Measurements from ENCODE around the gene CLSTN2.
A peak's percentile ranks its signal among the peaks of the same experiment; 100 is the strongest.

Gene CLSTN2

GRCh38 chr3:140246578-140246977 is 311.6 kb downstream of the CLSTN2 start:
- DNase-seq = no peak

GRCh38 chr3:140247775-140248174 is 312.8 kb downstream of the CLSTN2 start:
- DNase-seq = no peak

DNA sequence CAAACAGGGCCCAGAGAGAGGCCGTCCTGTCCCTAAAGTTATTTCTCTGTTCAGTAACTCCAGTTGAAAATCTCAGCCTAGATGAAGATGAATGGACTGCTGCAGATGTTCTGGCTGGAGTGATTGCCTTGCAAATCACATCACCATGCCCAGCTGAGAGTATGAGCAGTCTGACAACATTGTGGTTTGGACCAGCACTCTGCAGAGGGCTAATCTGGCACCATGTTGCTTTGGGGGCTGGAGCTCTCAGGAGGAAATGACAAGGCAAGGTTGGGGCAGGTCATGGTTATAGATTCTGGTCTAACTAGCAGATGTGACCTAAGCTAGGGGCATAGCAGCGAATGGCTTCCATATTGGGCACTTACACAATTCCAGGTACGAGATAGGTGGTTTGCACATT is 314.2 kb downstream of the CLSTN2 start:
- DNase-seq = no peak

GRCh38 chr3:140250010-140250855 is 315.2 kb downstream of the CLSTN2 start:
- no peak for DNase-seq

DNA sequence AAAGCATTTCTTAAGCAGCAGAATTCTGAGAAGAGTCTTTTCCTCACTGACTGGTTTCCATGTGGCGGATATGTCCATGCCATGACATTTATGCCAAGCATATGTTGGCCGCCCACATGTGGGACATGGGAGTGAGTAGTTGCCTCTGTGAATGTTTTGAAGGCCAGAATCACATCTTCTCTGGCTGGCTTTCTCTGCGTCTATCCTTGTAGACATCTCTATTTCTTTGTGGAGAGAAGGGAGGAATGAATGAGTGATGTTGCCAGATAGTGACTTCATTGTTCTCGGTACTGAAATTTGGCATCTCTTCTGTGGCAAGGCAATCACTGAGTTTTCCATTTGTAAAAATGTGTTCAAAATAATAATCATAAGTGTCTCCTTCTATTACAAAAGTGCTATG is 316.0 kb downstream of the CLSTN2 start:
- no peak for DNase-seq

- no peak for DNase-seq
Measured at GRCh38 chr3:140251678-140252077, 316.7 kb downstream of the CLSTN2 start.

GRCh38 chr3:140252812-140253656 is 318.0 kb downstream of the CLSTN2 start:
- DNase-seq = no peak

DNA sequence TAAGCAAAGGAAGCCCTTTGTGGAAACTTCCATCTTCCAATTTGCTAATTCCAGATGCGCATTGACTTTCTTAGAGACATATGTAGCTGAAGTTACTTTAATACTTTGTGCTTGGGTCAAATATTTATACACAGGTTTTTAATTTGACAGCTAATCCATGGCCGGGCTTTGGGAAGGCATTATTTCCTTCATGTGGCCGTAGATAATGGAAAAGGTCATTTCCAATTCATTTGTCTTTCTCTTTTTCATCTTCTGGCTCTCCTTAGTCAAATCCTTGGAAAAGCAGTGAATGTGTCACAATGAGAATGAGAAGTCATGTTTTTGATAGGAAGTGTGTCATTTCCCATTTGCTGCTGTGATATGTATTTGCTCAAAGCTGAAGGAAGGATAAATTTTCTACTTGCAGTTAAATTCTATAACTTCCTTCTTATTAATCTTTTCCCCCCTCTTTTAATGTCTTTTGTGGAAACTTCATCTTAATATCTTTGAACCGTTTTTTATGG is 323.3 kb downstream of the CLSTN2 start:
- no peak for DNase-seq

DNA sequence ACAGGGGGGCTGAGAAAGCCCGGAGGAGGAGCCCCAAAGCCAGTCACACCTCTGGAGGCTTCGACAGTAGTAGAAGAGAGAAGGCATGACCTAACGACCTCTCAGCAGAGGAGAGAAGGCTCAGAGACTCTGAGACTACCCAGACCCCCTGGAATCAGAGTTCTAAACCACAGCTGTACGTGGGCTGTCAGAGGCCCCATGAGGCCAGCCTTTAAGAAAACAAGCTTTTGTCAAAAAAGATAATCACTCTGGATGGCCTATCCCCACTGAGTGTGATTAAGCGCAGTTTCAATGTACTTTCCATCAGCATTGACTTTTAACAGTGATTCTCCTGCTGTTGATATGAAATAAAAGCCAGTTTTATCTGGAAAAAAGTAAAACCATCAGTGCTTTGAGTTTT is 330.3 kb downstream of the CLSTN2 start:
- DNase-seq = no peak

DNA sequence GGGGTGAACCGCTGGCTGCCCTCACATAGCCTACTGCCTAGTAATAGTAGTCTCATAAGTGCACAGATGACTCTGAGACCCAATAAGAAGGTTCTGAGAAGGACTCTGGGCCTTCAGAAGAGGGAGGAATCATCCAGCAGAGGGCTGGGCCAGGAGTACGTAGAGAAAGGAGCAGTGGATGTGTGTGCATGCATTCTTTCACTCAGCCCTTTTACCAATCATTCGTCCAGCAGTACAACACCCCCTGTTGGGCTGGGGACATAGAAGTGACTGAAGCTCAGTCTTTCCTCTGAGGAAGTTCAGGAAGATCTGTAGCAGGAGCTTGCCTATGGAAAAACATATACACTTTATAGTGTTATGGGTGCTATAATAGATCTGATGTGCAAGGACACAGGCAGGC is 333.1 kb downstream of the CLSTN2 start:
- no peak for DNase-seq

- DNase-seq = no peak
Measured at GRCh38 chr3:140268610-140269009, 333.6 kb downstream of the CLSTN2 start.

DNA sequence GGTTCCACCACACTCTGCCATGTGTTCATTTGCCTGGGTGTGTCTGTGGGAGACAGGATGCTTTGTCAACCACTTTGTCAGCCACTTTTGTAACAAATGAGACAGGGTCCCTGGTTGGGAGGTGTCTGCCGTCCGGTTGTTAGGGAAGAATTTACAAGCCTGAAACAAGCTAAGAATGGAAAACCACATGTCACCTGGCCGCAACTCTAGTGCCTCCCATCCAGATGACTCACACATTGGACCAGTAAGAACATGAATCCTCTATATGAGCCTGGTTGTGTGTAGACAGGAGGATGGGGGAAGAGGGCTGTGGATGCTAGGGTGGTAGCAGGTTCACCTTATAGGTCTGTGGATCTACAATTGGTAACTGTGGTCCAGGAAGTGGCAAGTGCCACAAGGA is 335.3 kb downstream of the CLSTN2 start:
- DNase-seq = no peak

DNA sequence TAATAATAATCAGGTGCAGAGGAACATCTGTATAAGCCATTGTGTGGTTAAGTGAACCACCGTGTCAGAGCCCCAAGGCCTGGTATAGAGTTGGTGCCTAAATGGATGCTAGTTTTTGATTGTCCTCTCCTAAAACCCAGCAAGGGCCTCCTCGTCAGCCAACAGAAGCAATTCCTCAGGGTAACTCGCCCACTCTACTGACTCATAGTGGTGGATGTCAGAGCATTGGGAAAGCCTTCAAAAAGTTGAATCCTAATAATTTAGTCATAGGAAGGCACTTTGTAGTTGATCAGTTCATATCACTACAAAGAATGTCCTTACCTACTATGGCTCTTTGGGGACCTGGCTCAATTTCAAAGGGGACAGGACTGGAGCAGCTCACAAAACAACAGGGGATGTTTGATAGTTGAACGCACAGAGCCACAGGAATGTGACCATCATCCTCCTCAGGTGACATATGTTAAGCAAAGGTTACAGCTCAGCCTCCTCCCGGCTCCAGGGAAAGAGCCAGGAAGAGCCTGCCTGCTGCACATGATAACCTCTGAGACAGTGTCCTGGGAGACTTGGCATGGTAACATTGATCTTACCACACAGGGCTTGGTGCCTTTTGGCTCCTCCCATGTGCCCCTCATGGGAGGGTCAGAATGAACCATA is 338.7 kb downstream of the CLSTN2 start:
- no peak for DNase-seq

DNA sequence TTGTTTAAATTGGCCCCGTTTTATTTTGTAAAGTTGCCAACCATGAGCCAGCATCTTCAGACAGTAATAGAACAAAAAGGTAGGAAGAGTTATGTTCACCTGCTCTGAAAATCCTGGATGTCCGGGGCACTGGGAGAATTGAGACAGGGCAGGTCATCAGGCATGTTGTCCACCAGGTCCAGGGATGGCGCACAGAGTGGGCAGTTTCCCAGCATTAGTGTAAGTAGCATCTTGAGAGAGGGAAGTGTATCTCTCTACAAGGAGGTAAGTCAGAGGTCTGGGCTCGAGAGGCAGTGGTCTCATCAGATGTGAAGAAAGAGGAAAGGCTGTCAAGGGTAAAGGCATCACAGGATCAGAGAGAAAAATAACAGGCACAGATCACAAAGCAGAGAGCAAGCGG is 339.4 kb downstream of the CLSTN2 start:
- DNase-seq = no peak

GRCh38 chr3:140276703-140277102 is 341.7 kb downstream of the CLSTN2 start:
- DNase-seq = peak; percentile 27

GRCh38 chr3:140277886-140278285 is 342.9 kb downstream of the CLSTN2 start:
- DNase-seq = no peak

- DNase-seq = no peak
Measured at GRCh38 chr3:140284372-140284771, 349.4 kb downstream of the CLSTN2 start.

DNA sequence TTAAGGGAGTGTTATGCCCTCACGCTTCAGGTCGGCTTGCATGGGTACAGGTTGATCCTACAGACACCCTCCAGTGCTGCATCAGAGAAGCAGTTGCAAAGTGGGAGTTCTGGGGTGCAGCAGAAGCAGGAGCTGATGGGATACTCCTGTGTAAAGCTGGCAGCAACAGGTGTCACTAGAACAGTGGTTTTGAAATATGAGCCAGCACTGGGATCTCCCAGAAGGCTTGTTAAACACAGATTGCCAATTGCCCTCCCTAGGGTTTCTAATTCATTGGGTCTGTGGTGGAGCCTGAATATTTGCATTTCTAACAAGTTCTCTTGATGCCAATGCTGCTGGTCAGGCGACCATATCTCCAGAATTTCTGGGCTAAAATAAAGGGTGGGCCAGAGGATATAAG is 350.4 kb downstream of the CLSTN2 start:
- DNase-seq = no peak

- peak; percentile 80 for DNase-seq
Measured at GRCh38 chr3:140288595-140288994, 353.6 kb downstream of the CLSTN2 start.

GRCh38 chr3:140290105-140290504 is 355.1 kb downstream of the CLSTN2 start:
- peak; percentile 63 for DNase-seq

DNA sequence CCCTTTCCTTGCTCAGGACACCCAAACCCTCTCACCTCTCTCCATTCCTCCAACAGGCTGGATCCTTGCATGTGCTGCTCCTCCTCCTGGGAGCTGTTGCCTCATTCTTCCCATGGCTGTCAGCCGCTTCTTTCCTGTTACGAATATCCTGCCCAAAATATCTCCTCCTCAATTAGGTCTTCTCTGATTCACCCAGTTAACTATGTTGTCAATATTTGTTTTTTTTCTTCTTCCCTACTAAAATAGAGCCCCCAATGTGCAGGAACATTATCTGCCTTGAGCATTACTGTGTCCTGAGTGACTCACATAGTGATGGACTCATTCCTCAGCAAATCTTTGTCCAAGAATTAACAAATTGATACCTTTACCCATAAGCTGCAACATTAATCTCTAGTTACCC is 357.2 kb downstream of the CLSTN2 start:
- peak; percentile 72 for DNase-seq

DNA sequence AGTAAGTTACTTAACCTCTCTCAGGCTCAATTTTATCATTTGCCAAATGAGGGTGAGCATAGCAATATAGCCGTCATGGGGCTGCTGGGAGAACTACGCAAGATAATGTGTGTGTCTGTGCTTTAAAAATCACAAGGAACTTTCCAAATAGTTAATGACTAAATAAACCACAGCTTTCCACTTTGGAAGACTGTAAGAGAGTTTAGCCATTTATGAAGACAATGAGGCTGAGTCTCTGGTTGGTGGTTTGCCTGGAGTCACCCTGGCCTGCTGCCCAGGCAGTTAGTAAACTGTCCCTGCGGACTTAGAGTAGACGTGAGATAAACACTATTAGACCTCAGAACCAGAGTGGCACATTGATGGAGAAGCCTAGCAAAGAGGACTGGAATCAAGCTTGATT is 357.7 kb downstream of the CLSTN2 start:
- peak; percentile 94 for DNase-seq

- DNase-seq = no peak
Measured at GRCh38 chr3:140294058-140294457, 359.1 kb downstream of the CLSTN2 start.

All from fibroblast of skin of scalp (primary cell).